Panc1 (cell line): ENCODE measurements around the gene ZNF568. TPM values are rescaled to one million over a fixed set of nuclear protein-coding genes. Genes with fewer than 3 reads are reported as not detected.

ENCODE experiments used
- ATAC-seq: fragments of 200-7000 bp; cut with Tn5 transposase; 2 replicates; pipeline ENCODE4 v1.9.1; 2020; ENCODE audit warnings: mild to moderate bottlenecking, moderate library complexity
- BruUV-seq: library from RNA; stranded (reverse); fragments of 400-500 nt; replicated peaks from 2 replicates; lab custom pipeline; 2021; lab: Mats Ljungman, UMichigan
- CTCF ChIA-PET: fragments of 300-600 bp; sonication (Branson Sonifier 250); formaldehyde crosslinking; loops from one replicate; lab custom pipeline; 2022; ENCODE audit warnings: antibody characterized with exemption; lab: Charles Lee
- POLR2A ChIA-PET: fragments of 300-600 bp; sonication (Branson Sonifier 250); formaldehyde crosslinking; loops from one replicate; lab custom pipeline; 2022; ENCODE audit warnings: antibody characterized with exemption; lab: Charles Lee
- DNase-seq: peaks from one replicate; pipeline ENCODE4 v3.0.0-alpha.2; 2010; ENCODE audit warnings: low read depth, low spot score
- H3K27ac ChIP-seq: 2 replicates; pipeline ENCODE4 v1.5.1; 2011; ENCODE audit warnings: mild to moderate bottlenecking, low read length, inconsistent platforms
- H3K27me3 ChIP-seq: fragments of 200-500 bp; sonication (Bioruptor generic); 2 replicates; pipeline ENCODE4 v1.6.0; 2014; ENCODE audit warnings: low read length, inconsistent platforms; ENCODE audit not compliant: control insufficient read depth, insufficient read depth
- H3K36me3 ChIP-seq: fragments of 200-500 bp; sonication (Bioruptor generic); 2 replicates; pipeline ENCODE4 v1.5.1; 2014; ENCODE audit warnings: inconsistent platforms, mild to moderate bottlenecking, low read length, moderate library complexity; ENCODE audit not compliant: control insufficient read depth, insufficient read depth
- H3K4me1 ChIP-seq: 2 replicates; pipeline ENCODE4 v1.5.1; 2011; ENCODE audit warnings: inconsistent platforms, mild to moderate bottlenecking, low read length, moderate library complexity; ENCODE audit not compliant: control insufficient read depth, insufficient read depth
- H3K4me3 ChIP-seq, 2 experiments: 2 replicates each; pipeline ENCODE4 v1.5.1; 2011 to 2012; ENCODE audit warnings: low read depth in 2 of 2, low read length in 2 of 2, mild to moderate bottlenecking in 2 of 2, inconsistent platforms in 1 of 2, moderate library complexity in 1 of 2
- H3K9me3 ChIP-seq: fragments of 200-500 bp; sonication (Bioruptor generic); 2 replicates; pipeline ENCODE4 v1.5.1; 2014; ENCODE audit warnings: low read depth, mild to moderate bottlenecking, inconsistent platforms, low read length, moderate library complexity; ENCODE audit not compliant: control insufficient read depth, insufficient read depth
- CTCF ChIP-seq: fragments of 450-650 bp; IDR thresholded peaks from 2 replicates; pipeline ENCODE4 v1.5.1; 2017; ENCODE audit warnings: mild to moderate bottlenecking
- POLR2AphosphoS5 ChIP-seq: IDR thresholded peaks from 2 replicates; pipeline ENCODE4 v1.6.1; 2012; ENCODE audit warnings: mild to moderate bottlenecking, low read depth, low read length, moderate library complexity
- REST ChIP-seq, 2 experiments: IDR thresholded peaks; 2 replicates each; pipeline ENCODE4 v1.6.1; 2011 to 2012; ENCODE audit warnings: low read depth in 2 of 2, control low read depth in 1 of 2, low read length in 1 of 2, mild to moderate bottlenecking in 1 of 2, moderate library complexity in 1 of 2; ENCODE audit not compliant: insufficient read depth in 1 of 2
- SIN3A ChIP-seq: IDR thresholded peaks from 2 replicates; pipeline ENCODE4 v1.6.1; 2012; ENCODE audit warnings: low read depth, mild to moderate bottlenecking, low read length, moderate library complexity, borderline replicate concordance; ENCODE audit not compliant: insufficient read depth
- TCF7L2 ChIP-seq: IDR thresholded peaks from 2 replicates; pipeline ENCODE4 v1.6.1; 2011; ENCODE audit warnings: mild to moderate bottlenecking, low read depth, low read length, inconsistent platforms
- in situ Hi-C: cut with HindIII; loops from 2 replicates; pipeline ENCODE4 v1.10.0; 2016; ENCODE audit warnings: low sequenced_read_pairs, low pct_unique_long_range_greater_than_20kb
- intact Hi-C: fragments of 100-400 bp; cut with micrococcal nuclease; formaldehyde crosslinking; loops from one replicate; pipeline ENCODE4 v1.10.0; 2022; ENCODE audit not compliant: unreplicated experiment
- total RNA-seq: library from RNA; stranded (reverse); gene quantifications from one replicate; pipeline ENCODE4 v1.2.1, GENCODE V29; 2021; ENCODE audit not compliant: unreplicated experiment

ZNF568 gene
- total RNA-seq, 1 experiment from 2014 or later, result 19.3 TPM

GRCh38 chr19:36972571-36972970 is 56.4 kb downstream of the ZNF568 start:
- ChIA-PET POLR2A (no interaction called here), CTCF (no interaction called here)
- TF ChIP-seq REST (IDR thresholded peaks at IDR 0.05; ENCODE audit: insufficient read depth in 1 of 2, low read depth in 2 of 2, low read length in 1 of 2) (no peak), POLR2AphosphoS5 (no peak), TCF7L2 (no peak), SIN3A (no peak), CTCF (no peak)
- no peak for DNase-seq
- intact Hi-C loops, result no loop called here
- H3K36me3 ChIP-seq, result no peaks in the 10 kb centered on the region
- in situ Hi-C loops, result no loop called here
- no peaks in the 10 kb centered on the region for H3K27me3 ChIP-seq
- ATAC-seq, result peak; percentile 1
- H3K4me1 ChIP-seq, result peaks cover 5% of the 10 kb centered on the region; the same call in 1 of the 2 replicates
- BruUV-seq, result no TSS peak
- peaks cover 8% of the 10 kb centered on the region; the same call in 1 of the 2 replicates for H3K9me3 ChIP-seq
- H3K27ac ChIP-seq, result peak overlapping the region; percentile 91
- peak overlapping the region; percentile 76 to 87 for H3K4me3 ChIP-seq

- BruUV-seq, result no TSS peak
- Histone ChIP-seq H3K4me3 (peak overlapping the region; percentile 76 to 87), H3K27ac (peak overlapping the region; percentile 91), H3K27me3 (no peaks in the 10 kb centered on the region), H3K36me3 (no peaks in the 10 kb centered on the region), H3K4me1 (peaks cover 5% of the 10 kb centered on the region; the same call in 1 of the 2 replicates), H3K9me3 (peaks cover 8% of the 10 kb centered on the region; the same call in 1 of the 2 replicates)
- peak; percentile 69 for TF ChIP-seq POLR2AphosphoS5
- TF ChIP-seq SIN3A, result 0 out of 2 replicates have a peak, but pooled peaks have one; percentile 73
- TF ChIP-seq REST (IDR thresholded peaks at IDR 0.05; ENCODE audit: insufficient read depth in 1 of 2, low read depth in 2 of 2, low read length in 1 of 2), result 0 out of 4 replicates have a peak, but pooled peaks of 1 of the 2 experiments have one; percentile 29
- TF ChIP-seq TCF7L2, result no peak; the same call in 1 of the 2 replicates
- peak; percentile 95 for TF ChIP-seq CTCF
- intact Hi-C loops, result no loop called here
- ChIA-PET CTCF (no interaction called here), POLR2A (no interaction called here)
- DNase-seq (peak; percentile 48), ATAC-seq (peak; percentile 100)
- in situ Hi-C loops, result no loop called here
These were observed 57.1 kb downstream of the ZNF568 start for GRCh38 chr19:36973021-36973843.
